Natural killer cell (primary cell): ENCODE data around the gene ST3GAL3. TPM values are rescaled to one million over a fixed set of nuclear protein-coding genes. Genes with fewer than 3 reads are reported as not detected.
"Not testable (repeated sequence)": the region's sequence is repeated elsewhere in the genome, so short reads cannot be mapped to it uniquely, and the experiment has no call there.

Experiments used
- ATAC-seq, 3 donors: fragments of 150-1000 bp in 2 of 3; fragments of 200-7000 bp in 1 of 3; cut with Tn5 transposase; 1 replicate in 1 of 3; 2 replicates in 2 of 3; pipeline ENCODE4 v1.10.0; 2021; ENCODE audit warnings: mild to moderate bottlenecking in 2 of 3, moderate library complexity in 2 of 3
- DNase-seq, 2 donors: peaks; one replicate each; pipeline versions ENCODE4 v3.0.0 to v3.0.0-alpha.2; 2013 to 2021; ENCODE audit warnings: mixed read lengths in 1 of 2
- H3K27ac ChIP-seq: one replicate; pipeline ENCODE4 v1.5.1; 2013; ENCODE audit warnings: mild to moderate bottlenecking, low read length
- H3K27me3 ChIP-seq: one replicate; pipeline ENCODE4 v1.6.1; 2013; ENCODE audit warnings: low read length; ENCODE audit not compliant: control insufficient read depth, insufficient read depth
- H3K36me3 ChIP-seq: one replicate; pipeline ENCODE4 v1.6.1; 2013; ENCODE audit warnings: low read length; ENCODE audit not compliant: control insufficient read depth, insufficient read depth
- H3K4me1 ChIP-seq: one replicate; pipeline ENCODE4 v1.6.1; 2013; ENCODE audit warnings: low read length; ENCODE audit not compliant: control insufficient read depth, insufficient read depth
- H3K4me3 ChIP-seq: one replicate; pipeline ENCODE4 v1.5.1; 2013; ENCODE audit warnings: low read length
- H3K9me3 ChIP-seq: one replicate; pipeline ENCODE4 v1.6.1; 2013; ENCODE audit warnings: low read length; ENCODE audit not compliant: control insufficient read depth, insufficient read depth
- H3K27ac Mint-ChIP-seq, 2 donors: one replicate each; pipeline ENCODE4 v1.8.0; 2022; ENCODE audit warnings: mild to moderate bottlenecking in 2 of 2, mixed read lengths in 2 of 2, moderate library complexity in 1 of 2
- H3K27me3 Mint-ChIP-seq, 2 donors: one replicate each; pipeline ENCODE4 v1.8.0; 2022; ENCODE audit warnings: low read depth in 2 of 2, mixed read lengths in 2 of 2
- H3K36me3 Mint-ChIP-seq: one replicate; pipeline ENCODE4 v1.8.0; 2022; ENCODE audit warnings: mixed read lengths
- H3K4me1 Mint-ChIP-seq, 2 donors: one replicate each; pipeline ENCODE4 v1.8.0; 2022; ENCODE audit warnings: mixed read lengths in 2 of 2
- H3K4me3 Mint-ChIP-seq: one replicate; pipeline ENCODE4 v1.8.0; 2022; ENCODE audit warnings: mild to moderate bottlenecking, moderate library complexity, mixed read lengths
- H3K9me3 Mint-ChIP-seq, 2 donors: one replicate each; pipeline ENCODE4 v1.8.0; 2022; ENCODE audit warnings: mixed read lengths in 2 of 2
- CTCF ChIP-seq: fragments of 200-600 bp; IDR thresholded peaks from one replicate; pipeline ENCODE4 v1.8.0; 2022; ENCODE audit warnings: antibody characterized with exemption
- WGBS: methylation state at CpG from one replicate; pipeline ENCODE4 v1.1.7; 2013; ENCODE audit warnings: missing lambda C conversion rate; ENCODE audit not compliant: insufficient coverage; 5-methylcytosine and 5-hydroxymethylcytosine counted together
- intact Hi-C: fragments of 100-400 bp; cut with micrococcal nuclease; formaldehyde crosslinking; loops from one replicate; pipeline ENCODE4 v1.14.2; 2022
- total RNA-seq, 4 donors: library from RNA; stranded (reverse); fragments of 120-200 nt in 1 of 4; gene quantifications; one replicate each; pipeline versions ENCODE4 v1.2.3 to v1.2.4, GENCODE V29; 2013 to 2022

ST3GAL3 gene
- total RNA-seq, 3 donors from 2014 or later (not counting 1 experiment from before 2014, with no cell fraction given) = 22.2 to 27.3 (median 22.3) TPM

- H3K4me1 Mint-ChIP-seq = peaks cover 7 to 10% of the 10 kb centered on the region in 2 donors
- ATAC-seq = no peak
These were observed 68.9 kb downstream of the ST3GAL3 start for GRCh38 chr1:43776043-43776761.

GRCh38 chr1:43777916-43778315 lies 70.6 kb downstream of the ST3GAL3 start:
- H3K27me3 ChIP-seq, H3K27me3 Mint-ChIP-seq, H3K4me3 Mint-ChIP-seq, intact Hi-C loops, H3K4me3 ChIP-seq, DNase-seq, H3K27ac ChIP-seq, H3K4me1 ChIP-seq, H3K9me3 ChIP-seq, ATAC-seq, H3K27ac Mint-ChIP-seq, H3K36me3 ChIP-seq: not testable (repeated sequence)
- 100% methylated on average over 3 of the region's 3 CpGs for WGBS
- H3K9me3 Mint-ChIP-seq = peaks cover 3 to 12% of the 10 kb centered on the region in 2 donors
- peaks cover 10 to 12% of the 10 kb centered on the region in 2 donors for H3K4me1 Mint-ChIP-seq
- H3K36me3 Mint-ChIP-seq = peaks cover 18% of the 10 kb centered on the region

More at GRCh38 chr1:43776043-43776761, 68.9 kb downstream of the ST3GAL3 start:
- H3K36me3 Mint-ChIP-seq = peaks cover 18% of the 10 kb centered on the region
- Histone ChIP-seq H3K27me3 (no peaks in the 10 kb centered on the region), H3K4me3 (no peak overlapping the region), H3K9me3 (peaks cover 3% of the 10 kb centered on the region), H3K27ac (no peak overlapping the region), H3K36me3 (peaks cover 5% of the 10 kb centered on the region), H3K4me1 (no peaks in the 10 kb centered on the region)
- no peak overlapping the region for H3K27ac Mint-ChIP-seq
- no peak overlapping the region for H3K4me3 Mint-ChIP-seq
- no peak for TF ChIP-seq CTCF
- no peaks in the 10 kb centered on the region for H3K27me3 Mint-ChIP-seq
- DNase-seq = no peak
- intact Hi-C loops = no loop called here
- WGBS = 62% methylated on average over 3 of the region's 4 CpGs
- peaks cover 3 to 12% of the 10 kb centered on the region in 2 donors for H3K9me3 Mint-ChIP-seq

GRCh38 chr1:43779266-43779665 lies 71.9 kb downstream of the ST3GAL3 start:
- no peak overlapping the region for H3K4me3 Mint-ChIP-seq
- Histone ChIP-seq H3K36me3 (peaks cover 5% of the 10 kb centered on the region), H3K9me3 (peaks cover 3% of the 10 kb centered on the region), H3K27me3 (no peaks in the 10 kb centered on the region), H3K4me3 (no peak overlapping the region), H3K27ac (no peak overlapping the region), H3K4me1 (no peaks in the 10 kb centered on the region)
- H3K4me1 Mint-ChIP-seq = peaks cover 10 to 12% of the 10 kb centered on the region in 2 donors
- TF ChIP-seq CTCF = no peak
- DNase-seq = no peak
- WGBS = no CpG with 5 or more reads among the region's 1 CpG
- intact Hi-C loops = no loop called here
- H3K27ac Mint-ChIP-seq = no peak overlapping the region
- peaks cover 18% of the 10 kb centered on the region for H3K36me3 Mint-ChIP-seq
- H3K27me3 Mint-ChIP-seq = no peaks in the 10 kb centered on the region
- H3K9me3 Mint-ChIP-seq = peaks cover 3 to 12% of the 10 kb centered on the region in 2 donors
- ATAC-seq = no peak

- Histone ChIP-seq H3K27me3 (no peaks in the 10 kb centered on the region), H3K36me3 (peaks cover under 1% of the 10 kb centered on the region), H3K9me3 (peaks cover 3% of the 10 kb centered on the region), H3K27ac (no peak overlapping the region), H3K4me3 (no peak overlapping the region), H3K4me1 (no peaks in the 10 kb centered on the region)
- Mint-ChIP-seq H3K4me1 (peaks cover 10 to 12% of the 10 kb centered on the region in 2 donors), H3K36me3 (peaks cover 18% of the 10 kb centered on the region), H3K27me3 (no peaks in the 10 kb centered on the region), H3K4me3 (no peak overlapping the region), H3K27ac (no peak overlapping the region), H3K9me3 (peaks cover 3 to 12% of the 10 kb centered on the region in 2 donors)
- no peak for TF ChIP-seq CTCF
- no peak for DNase-seq
- no peak for ATAC-seq
- intact Hi-C loops = no loop called here
- WGBS = no CpG with 5 or more reads among the region's 1 CpG
These were observed 72.6 kb downstream of the ST3GAL3 start for GRCh38 chr1:43779805-43780403.
